ENCODE data around the gene NPAS2.

DNA sequence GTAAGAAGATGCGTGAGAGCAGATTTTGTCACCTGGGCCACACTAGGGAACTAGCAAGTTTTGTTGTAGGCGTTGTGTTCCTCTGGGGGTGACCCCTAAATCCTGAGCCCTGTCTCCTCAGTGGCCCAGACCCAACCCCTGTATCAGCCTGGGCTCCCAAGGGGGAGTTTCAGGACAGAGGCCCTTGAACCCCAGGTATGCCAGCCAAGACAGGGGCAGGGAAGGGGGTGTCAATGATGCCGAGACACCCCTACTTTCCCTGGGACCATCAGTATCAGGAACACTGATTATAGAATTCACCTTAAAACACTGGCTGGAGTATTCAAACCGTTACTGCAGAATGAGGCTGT lies 143.1 kb downstream of the NPAS2 start:
- no peak for TF ChIP-seq EZH2 (optimal IDR thresholded peaks at IDR 0.05; ENCODE audit: low read depth, low read length)
- TF ChIP-seq, protein P1, sequence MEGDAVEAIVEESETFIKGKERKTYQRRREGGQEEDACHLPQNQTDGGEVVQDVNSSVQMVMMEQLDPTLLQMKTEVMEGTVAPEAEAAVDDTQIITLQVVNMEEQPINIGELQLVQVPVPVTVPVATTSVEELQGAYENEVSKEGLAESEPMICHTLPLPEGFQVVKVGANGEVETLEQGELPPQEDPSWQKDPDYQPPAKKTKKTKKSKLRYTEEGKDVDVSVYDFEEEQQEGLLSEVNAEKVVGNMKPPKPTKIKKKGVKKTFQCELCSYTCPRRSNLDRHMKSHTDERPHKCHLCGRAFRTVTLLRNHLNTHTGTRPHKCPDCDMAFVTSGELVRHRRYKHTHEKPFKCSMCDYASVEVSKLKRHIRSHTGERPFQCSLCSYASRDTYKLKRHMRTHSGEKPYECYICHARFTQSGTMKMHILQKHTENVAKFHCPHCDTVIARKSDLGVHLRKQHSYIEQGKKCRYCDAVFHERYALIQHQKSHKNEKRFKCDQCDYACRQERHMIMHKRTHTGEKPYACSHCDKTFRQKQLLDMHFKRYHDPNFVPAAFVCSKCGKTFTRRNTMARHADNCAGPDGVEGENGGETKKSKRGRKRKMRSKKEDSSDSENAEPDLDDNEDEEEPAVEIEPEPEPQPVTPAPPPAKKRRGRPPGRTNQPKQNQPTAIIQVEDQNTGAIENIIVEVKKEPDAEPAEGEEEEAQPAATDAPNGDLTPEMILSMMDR (IDR thresholded peaks at IDR 0.05; ENCODE audit: low read length): no peak

Measured in MM.1S (cell line).